ENCODE results near the gene TRDN.

Gene TRDN

DNA sequence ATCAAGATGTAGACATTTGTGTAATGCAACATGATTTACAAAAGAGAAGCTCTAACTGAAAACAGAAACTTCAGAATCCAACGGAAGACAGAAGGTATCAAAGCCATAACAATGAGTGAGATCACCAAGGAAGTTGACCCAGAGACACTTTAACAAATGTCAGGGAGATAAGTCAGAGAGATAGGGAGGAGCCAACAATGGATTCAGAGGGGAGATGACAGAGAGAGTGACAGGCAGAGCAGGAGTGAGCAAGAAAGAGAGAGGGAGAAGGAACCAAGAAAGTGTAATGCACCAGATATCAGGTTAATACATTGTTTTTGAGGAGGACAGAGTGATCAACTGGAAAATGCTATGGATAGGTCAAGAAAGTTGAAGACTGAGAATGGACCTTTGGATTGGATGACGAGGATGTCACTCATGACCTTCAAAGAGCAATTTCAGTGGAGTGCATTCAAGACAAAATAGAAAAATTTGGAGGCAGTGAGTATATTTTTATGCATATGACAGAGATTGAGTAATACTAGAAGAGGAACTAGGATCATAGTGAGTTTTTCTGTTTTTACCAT, 86.6 kb downstream of the TRDN start:
- H3K4me3 ChIP-seq (ENCODE audit: low read length): no peak overlapping the region
- no peak for DNase-seq (ENCODE audit: low read depth)
- TF ChIP-seq, protein P1, sequence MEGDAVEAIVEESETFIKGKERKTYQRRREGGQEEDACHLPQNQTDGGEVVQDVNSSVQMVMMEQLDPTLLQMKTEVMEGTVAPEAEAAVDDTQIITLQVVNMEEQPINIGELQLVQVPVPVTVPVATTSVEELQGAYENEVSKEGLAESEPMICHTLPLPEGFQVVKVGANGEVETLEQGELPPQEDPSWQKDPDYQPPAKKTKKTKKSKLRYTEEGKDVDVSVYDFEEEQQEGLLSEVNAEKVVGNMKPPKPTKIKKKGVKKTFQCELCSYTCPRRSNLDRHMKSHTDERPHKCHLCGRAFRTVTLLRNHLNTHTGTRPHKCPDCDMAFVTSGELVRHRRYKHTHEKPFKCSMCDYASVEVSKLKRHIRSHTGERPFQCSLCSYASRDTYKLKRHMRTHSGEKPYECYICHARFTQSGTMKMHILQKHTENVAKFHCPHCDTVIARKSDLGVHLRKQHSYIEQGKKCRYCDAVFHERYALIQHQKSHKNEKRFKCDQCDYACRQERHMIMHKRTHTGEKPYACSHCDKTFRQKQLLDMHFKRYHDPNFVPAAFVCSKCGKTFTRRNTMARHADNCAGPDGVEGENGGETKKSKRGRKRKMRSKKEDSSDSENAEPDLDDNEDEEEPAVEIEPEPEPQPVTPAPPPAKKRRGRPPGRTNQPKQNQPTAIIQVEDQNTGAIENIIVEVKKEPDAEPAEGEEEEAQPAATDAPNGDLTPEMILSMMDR (conservative IDR thresholded peaks at IDR 0.05; ENCODE audit: low read depth, low read length): no peak

DNA sequence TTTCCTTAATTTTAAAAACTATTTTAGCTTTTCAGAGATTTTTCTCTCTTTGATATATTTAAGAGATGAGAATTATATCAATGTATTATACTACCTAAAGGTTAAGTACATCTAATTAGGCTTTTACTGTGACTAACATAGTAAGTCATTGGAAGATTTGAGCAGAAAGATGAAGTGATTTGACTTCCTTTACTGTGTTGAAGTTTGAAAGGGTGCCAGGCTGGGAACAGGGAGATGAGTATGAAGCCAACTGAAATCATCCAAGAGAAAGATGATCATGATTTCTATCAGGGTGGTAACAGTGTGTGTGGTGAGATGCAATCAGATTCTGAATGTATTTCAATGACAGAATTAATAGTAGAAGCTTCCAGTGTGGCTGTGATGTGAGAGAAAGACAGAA, 87.3 kb downstream of the TRDN start:
- DNase-seq (ENCODE audit: low read depth): no peak
- H3K4me3 ChIP-seq (ENCODE audit: low read length): no peak overlapping the region
- TF ChIP-seq, protein P1 (conservative IDR thresholded peaks at IDR 0.05; ENCODE audit: low read depth, low read length): no peak

DNA sequence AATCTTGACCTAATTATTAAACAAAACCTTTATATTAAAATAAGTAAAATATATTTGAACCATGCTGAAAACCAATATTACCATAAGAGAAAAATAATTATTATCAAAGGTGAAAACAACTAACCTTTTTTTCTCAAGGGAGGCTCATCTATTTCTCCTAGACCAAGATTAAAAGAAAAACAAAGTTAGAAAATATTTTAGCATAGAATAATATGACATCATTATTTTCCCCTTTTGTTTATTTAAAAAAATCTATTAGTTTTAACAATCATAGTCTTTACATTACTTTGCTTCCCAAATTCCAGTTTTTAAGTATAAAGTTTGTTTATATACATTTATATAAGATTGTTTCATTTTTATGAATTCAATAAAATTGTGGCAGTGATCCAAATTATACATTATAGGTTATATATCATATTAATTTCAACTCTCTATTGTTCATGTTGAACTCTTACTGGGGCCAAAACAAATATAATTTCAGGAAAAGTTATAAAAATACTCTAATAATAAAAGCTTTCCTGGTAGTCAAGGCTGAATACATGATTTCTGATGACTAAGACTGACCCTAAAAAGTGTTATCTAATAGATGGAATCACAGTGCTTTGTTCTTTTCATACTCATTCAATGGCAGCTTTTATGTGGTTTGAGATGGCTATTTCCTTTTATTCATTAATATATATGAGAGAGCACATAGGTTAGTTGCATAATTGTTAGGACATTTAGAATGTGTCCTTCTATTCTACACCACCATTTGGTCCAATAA, 89.4 kb downstream of the TRDN start:
- TF ChIP-seq, protein P1 (conservative IDR thresholded peaks at IDR 0.05; ENCODE audit: low read depth, low read length): no peak
- no peak for DNase-seq (ENCODE audit: low read depth)
- H3K4me3 ChIP-seq (ENCODE audit: low read length): no peak overlapping the region

DNA sequence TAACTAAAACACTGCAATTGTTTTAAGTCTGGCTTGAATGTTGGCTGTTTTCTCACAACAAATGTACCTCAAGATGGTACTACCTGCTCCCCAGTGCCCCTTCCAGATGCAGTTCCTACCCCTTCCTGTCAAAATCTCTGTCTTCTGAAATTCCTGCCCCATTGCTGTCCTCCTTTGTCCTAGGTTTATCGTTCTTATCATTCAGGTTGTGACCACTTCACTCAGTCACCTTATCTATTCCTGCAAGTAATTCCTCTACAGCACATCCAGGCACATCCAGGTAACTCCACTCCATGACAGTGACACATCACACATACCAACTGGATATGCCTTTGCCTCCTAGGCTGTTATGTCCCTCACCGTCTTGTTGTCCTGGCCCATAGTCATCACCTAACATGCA, 90.2 kb downstream of the TRDN start:
- TF ChIP-seq, protein P1 (conservative IDR thresholded peaks at IDR 0.05; ENCODE audit: low read depth, low read length): no peak
- no peak overlapping the region for H3K4me3 ChIP-seq (ENCODE audit: low read length)
- DNase-seq (ENCODE audit: low read depth): no peak

DNA sequence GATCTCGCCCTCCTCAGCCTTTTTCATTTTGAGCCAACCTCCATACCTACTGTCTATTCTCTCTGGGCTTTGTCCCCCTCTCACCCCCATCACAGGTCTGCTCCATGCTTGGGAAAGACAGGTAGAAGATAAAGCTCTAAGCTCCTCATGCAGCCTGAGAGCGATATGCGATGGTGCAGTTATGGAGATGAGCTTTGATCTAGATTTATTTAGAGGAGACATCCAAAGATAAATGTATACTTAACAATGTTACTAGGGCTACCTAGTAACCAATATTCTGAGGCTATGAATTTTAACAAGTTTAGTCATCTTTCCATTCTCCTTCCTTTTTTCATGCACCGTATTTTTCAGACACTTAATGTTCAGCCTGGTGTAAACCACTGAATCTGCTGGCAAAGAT, 95.3 kb downstream of the TRDN start:
- no peak for DNase-seq (ENCODE audit: low read depth)
- no peak overlapping the region for H3K4me3 ChIP-seq (ENCODE audit: low read length)
- TF ChIP-seq, protein P1 (conservative IDR thresholded peaks at IDR 0.05; ENCODE audit: low read depth, low read length): no peak

DNA sequence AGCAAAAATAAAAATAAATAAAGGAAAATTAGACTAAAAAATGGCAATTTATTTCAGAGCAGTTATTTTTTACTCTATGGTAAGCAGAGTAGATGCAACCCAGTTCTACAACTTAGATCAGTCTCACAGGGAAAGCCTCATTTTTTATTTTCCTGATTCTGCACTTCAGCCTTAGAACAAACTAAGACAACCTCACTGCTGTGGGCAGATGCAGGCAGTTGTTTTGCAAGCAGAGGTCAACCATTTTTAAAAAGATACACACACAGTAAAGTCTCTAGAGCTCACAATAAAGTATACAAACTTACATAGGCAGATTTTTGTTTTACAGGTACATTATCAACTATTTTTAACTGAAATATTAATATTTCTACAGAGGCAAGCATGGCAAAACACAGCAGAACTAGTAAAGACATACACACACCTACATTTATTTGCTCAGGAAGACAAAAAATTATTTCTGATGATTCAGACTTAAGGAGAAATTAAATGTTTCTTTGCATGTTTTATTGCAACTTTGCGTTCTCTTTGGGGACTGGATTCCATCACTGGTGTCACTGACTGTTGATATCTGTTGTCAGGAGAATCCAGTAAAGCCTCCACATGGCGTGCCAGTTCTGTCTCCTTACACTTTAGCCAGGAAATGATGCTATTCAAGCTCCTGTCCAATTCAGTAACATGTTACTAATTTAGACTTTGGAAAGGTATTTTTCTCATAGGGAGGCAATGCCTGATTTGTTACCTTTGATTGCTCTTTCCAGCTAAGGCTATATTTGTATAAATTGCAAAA, 102.7 kb downstream of the TRDN start:
- DNase-seq (ENCODE audit: low read depth): no peak
- TF ChIP-seq, protein P1 (conservative IDR thresholded peaks at IDR 0.05; ENCODE audit: low read depth, low read length): no peak

More for the DNA sequence above, 102.7 kb downstream of the TRDN start:
- no peak overlapping the region for H3K4me3 ChIP-seq (ENCODE audit: low read length)
